Natural killer cell (primary cell): ENCODE results near the gene CEP112. TPM values are rescaled to one million over a fixed set of nuclear protein-coding genes. Genes with fewer than 3 reads are reported as not detected.

Source experiments
- ATAC-seq, 3 donors: fragments of 150-1000 bp in 2 of 3; fragments of 200-7000 bp in 1 of 3; cut with Tn5 transposase; 1 replicate in 1 of 3; 2 replicates in 2 of 3; pipeline ENCODE4 v1.10.0; 2021; ENCODE audit warnings: mild to moderate bottlenecking in 2 of 3, moderate library complexity in 2 of 3
- DNase-seq, 2 donors: peaks; one replicate each; pipeline versions ENCODE4 v3.0.0 to v3.0.0-alpha.2; 2013 to 2021; ENCODE audit warnings: mixed read lengths in 1 of 2
- H3K27ac ChIP-seq: one replicate; pipeline ENCODE4 v1.5.1; 2013; ENCODE audit warnings: mild to moderate bottlenecking, low read length
- H3K27me3 ChIP-seq: one replicate; pipeline ENCODE4 v1.6.1; 2013; ENCODE audit warnings: low read length; ENCODE audit not compliant: control insufficient read depth, insufficient read depth
- H3K36me3 ChIP-seq: one replicate; pipeline ENCODE4 v1.6.1; 2013; ENCODE audit warnings: low read length; ENCODE audit not compliant: control insufficient read depth, insufficient read depth
- H3K4me1 ChIP-seq: one replicate; pipeline ENCODE4 v1.6.1; 2013; ENCODE audit warnings: low read length; ENCODE audit not compliant: control insufficient read depth, insufficient read depth
- H3K4me3 ChIP-seq: one replicate; pipeline ENCODE4 v1.5.1; 2013; ENCODE audit warnings: low read length
- H3K9me3 ChIP-seq: one replicate; pipeline ENCODE4 v1.6.1; 2013; ENCODE audit warnings: low read length; ENCODE audit not compliant: control insufficient read depth, insufficient read depth
- H3K27ac Mint-ChIP-seq, 2 donors: one replicate each; pipeline ENCODE4 v1.8.0; 2022; ENCODE audit warnings: mild to moderate bottlenecking in 2 of 2, mixed read lengths in 2 of 2, moderate library complexity in 1 of 2
- H3K27me3 Mint-ChIP-seq, 2 donors: one replicate each; pipeline ENCODE4 v1.8.0; 2022; ENCODE audit warnings: low read depth in 2 of 2, mixed read lengths in 2 of 2
- H3K36me3 Mint-ChIP-seq: one replicate; pipeline ENCODE4 v1.8.0; 2022; ENCODE audit warnings: mixed read lengths
- H3K4me1 Mint-ChIP-seq, 2 donors: one replicate each; pipeline ENCODE4 v1.8.0; 2022; ENCODE audit warnings: mixed read lengths in 2 of 2
- H3K4me3 Mint-ChIP-seq: one replicate; pipeline ENCODE4 v1.8.0; 2022; ENCODE audit warnings: mild to moderate bottlenecking, moderate library complexity, mixed read lengths
- H3K9me3 Mint-ChIP-seq, 2 donors: one replicate each; pipeline ENCODE4 v1.8.0; 2022; ENCODE audit warnings: mixed read lengths in 2 of 2
- CTCF ChIP-seq: fragments of 200-600 bp; IDR thresholded peaks from one replicate; pipeline ENCODE4 v1.8.0; 2022; ENCODE audit warnings: antibody characterized with exemption
- WGBS: methylation state at CpG from one replicate; pipeline ENCODE4 v1.1.7; 2013; ENCODE audit warnings: missing lambda C conversion rate; ENCODE audit not compliant: insufficient coverage; 5-methylcytosine and 5-hydroxymethylcytosine counted together
- intact Hi-C: fragments of 100-400 bp; cut with micrococcal nuclease; formaldehyde crosslinking; loops from one replicate; pipeline ENCODE4 v1.14.2; 2022
- total RNA-seq, 4 donors: library from RNA; stranded (reverse); fragments of 120-200 nt in 1 of 4; gene quantifications; one replicate each; pipeline versions ENCODE4 v1.2.3 to v1.2.4, GENCODE V29; 2013 to 2022

Gene CEP112
- total RNA-seq, 3 donors from 2014 or later (not counting 1 experiment from before 2014, with no cell fraction given) = 0.60 to 1.1 (median 0.85) TPM

- DNase-seq (no peak), ATAC-seq (no peak)
- Histone ChIP-seq H3K27me3 (peaks cover 2% of the 10 kb centered on the region), H3K36me3 (no peaks in the 10 kb centered on the region), H3K9me3 (no peaks in the 10 kb centered on the region), H3K4me1 (no peaks in the 10 kb centered on the region), H3K4me3 (no peak overlapping the region), H3K27ac (no peak overlapping the region)
- intact Hi-C loops = no loop called here
- TF ChIP-seq CTCF = no peak
- no peaks in the 10 kb centered on the region for H3K4me1 Mint-ChIP-seq
- no peak overlapping the region for H3K4me3 Mint-ChIP-seq
- H3K27me3 Mint-ChIP-seq = peaks cover 3 to 6% of the 10 kb centered on the region in 2 donors
- no peaks in the 10 kb centered on the region for H3K9me3 Mint-ChIP-seq
- no peaks in the 10 kb centered on the region for H3K36me3 Mint-ChIP-seq
- no peak overlapping the region for H3K27ac Mint-ChIP-seq
These were observed 338.1 kb downstream of the CEP112 start for GRCh38 chr17:65853816-65854215.

GRCh38 chr17:65852911-65853310, 339.0 kb downstream of the CEP112 start:
- no peak for DNase-seq
- Histone ChIP-seq H3K36me3 (no peaks in the 10 kb centered on the region), H3K4me1 (no peaks in the 10 kb centered on the region), H3K9me3 (no peaks in the 10 kb centered on the region), H3K27ac (no peak overlapping the region), H3K27me3 (peaks cover 2% of the 10 kb centered on the region), H3K4me3 (no peak overlapping the region)
- intact Hi-C loops = no loop called here
- H3K4me3 Mint-ChIP-seq = no peak overlapping the region
- no peaks in the 10 kb centered on the region for H3K9me3 Mint-ChIP-seq
- no peak for TF ChIP-seq CTCF
- H3K4me1 Mint-ChIP-seq = no peaks in the 10 kb centered on the region
- H3K27me3 Mint-ChIP-seq = peaks cover 4 to 9% of the 10 kb centered on the region in 2 donors
- no CpG with 5 or more reads among the region's 1 CpG for WGBS
- ATAC-seq = no peak
- no peak overlapping the region for H3K27ac Mint-ChIP-seq
- no peaks in the 10 kb centered on the region for H3K36me3 Mint-ChIP-seq

- no peak for TF ChIP-seq CTCF
- peaks cover 0 to 8% of the 10 kb centered on the region in 2 donors for H3K27me3 Mint-ChIP-seq
- Histone ChIP-seq H3K4me3 (no peak overlapping the region), H3K36me3 (no peaks in the 10 kb centered on the region), H3K9me3 (no peaks in the 10 kb centered on the region), H3K27me3 (peaks cover 2% of the 10 kb centered on the region), H3K27ac (no peak overlapping the region), H3K4me1 (no peaks in the 10 kb centered on the region)
- no peak for DNase-seq
- ATAC-seq = no peak
- H3K4me1 Mint-ChIP-seq = no peaks in the 10 kb centered on the region
- H3K36me3 Mint-ChIP-seq = no peaks in the 10 kb centered on the region
- H3K4me3 Mint-ChIP-seq = no peak overlapping the region
- no peak overlapping the region for H3K27ac Mint-ChIP-seq
- H3K9me3 Mint-ChIP-seq = no peaks in the 10 kb centered on the region
- intact Hi-C loops = no loop called here
- WGBS = 94% methylated on average over 2 of the region's 3 CpGs
These were observed 339.8 kb downstream of the CEP112 start for GRCh38 chr17:65851965-65852736.

GRCh38 chr17:65850486-65850885, 341.4 kb downstream of the CEP112 start:
- Histone ChIP-seq H3K4me1 (no peaks in the 10 kb centered on the region), H3K27ac (no peak overlapping the region), H3K4me3 (no peak overlapping the region), H3K36me3 (no peaks in the 10 kb centered on the region), H3K9me3 (no peaks in the 10 kb centered on the region), H3K27me3 (no peaks in the 10 kb centered on the region)
- Mint-ChIP-seq H3K4me3 (no peak overlapping the region), H3K36me3 (no peaks in the 10 kb centered on the region), H3K9me3 (no peaks in the 10 kb centered on the region), H3K27me3 (peaks cover 0 to 8% of the 10 kb centered on the region in 2 donors), H3K4me1 (no peaks in the 10 kb centered on the region), H3K27ac (no peak overlapping the region)
- ATAC-seq (no peak), DNase-seq (no peak)
- intact Hi-C loops = no loop called here
- TF ChIP-seq CTCF = no peak
- WGBS = 56% methylated on average over 2 of the region's 2 CpGs
